ENCODE results near the gene CACNA2D1.
"Not testable (repeated sequence)": the region's sequence is repeated elsewhere in the genome, so short reads cannot be mapped to it uniquely, and the experiment has no call there.

The CACNA2D1 gene

DNA sequence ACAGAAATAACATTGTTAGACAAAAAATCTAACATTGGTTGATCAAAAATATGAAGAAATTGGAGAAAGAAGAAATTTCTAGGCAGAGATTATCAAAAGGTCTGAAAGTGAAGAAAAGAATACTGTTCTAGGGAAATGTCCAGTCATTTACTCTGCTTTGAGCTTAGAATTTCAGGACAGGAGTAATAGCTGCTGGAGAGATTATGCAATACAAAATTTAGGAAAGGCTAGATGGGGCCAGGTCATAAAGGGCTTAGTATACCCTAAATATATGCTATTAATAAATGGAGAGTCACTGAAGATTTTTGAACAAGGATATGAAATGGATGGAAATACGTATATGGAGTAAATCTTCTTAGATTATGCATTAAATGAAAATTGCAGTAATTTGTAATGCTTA, 279.2 kb downstream of the CACNA2D1 start:
- no peak for DNase-seq

DNA sequence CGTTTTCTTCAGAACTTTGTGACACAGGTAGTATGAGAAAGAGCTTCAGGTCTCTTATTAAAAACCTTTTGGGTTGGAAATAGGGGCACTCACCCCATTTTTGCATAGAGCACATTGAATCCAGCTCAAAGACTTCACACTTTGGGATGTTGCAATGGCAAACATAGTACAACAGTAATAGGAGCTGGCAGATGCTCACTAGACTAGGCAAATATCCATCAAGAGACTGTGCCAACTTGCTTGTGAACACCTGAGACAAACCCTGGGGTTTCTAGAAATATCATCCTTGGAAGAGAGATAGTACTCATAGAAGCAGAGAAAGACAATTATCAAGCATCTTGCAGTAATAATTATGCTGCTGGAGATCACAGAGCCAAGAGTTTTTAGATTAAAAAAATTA, 280.0 kb downstream of the CACNA2D1 start:
- no peak for DNase-seq

DNA sequence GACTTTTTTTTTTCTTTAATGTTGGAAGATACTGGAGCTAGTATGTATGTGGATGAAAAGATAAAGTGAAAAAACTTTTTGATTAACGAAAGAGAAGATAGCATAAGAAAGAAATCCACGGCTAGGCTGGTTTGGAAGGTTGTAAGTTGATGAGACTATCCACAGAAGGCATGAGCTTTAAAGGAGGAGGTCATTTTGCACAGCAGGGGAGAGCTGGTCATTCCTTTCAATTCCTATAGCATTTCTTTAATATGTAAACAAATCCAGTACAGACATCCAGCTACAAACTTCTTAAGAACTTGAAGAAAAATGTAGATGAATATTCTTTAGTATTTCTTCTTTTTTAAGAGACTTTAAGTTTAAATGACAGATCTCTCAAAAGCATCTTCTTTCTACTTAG, 281.3 kb downstream of the CACNA2D1 start:
- DNase-seq: no peak

DNA sequence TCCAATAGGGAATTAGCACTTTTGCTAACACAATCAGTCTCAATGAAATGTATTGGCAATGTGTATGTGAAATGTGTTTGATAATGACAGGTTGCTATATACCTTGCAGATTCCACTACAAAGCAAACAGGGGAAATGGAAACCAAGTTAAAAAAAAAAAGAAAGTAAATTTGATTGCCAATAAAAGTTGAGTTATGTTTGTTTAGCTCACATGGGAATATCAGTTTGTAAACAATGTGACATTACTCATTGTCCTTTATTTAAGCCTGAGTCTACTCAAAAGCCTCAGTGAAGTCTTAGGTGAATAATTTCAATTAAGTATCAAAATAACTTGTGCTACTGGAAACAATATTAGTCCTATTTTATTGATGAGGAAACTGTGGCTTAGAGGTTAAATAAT, 285.2 kb downstream of the CACNA2D1 start:
- DNase-seq: no peak

DNA sequence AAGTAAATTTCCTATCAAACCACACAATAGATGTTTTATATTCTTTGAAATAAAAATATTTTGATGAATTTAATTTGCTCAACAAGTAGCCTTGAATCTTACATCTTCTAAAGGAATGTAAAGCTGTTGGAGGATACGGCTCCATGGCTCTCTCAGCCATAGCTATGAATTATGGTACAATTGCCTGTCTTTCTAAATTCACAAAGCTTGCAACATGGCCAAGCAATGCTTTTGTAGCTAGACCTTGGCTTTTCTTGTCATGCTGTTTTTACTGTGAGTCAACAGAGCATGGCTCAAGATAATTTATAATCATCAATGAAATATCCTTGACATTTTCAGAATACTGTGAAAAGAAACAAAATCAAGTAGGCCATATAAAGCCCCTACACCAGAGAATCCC, 286.7 kb downstream of the CACNA2D1 start:
- DNase-seq: no peak

DNA sequence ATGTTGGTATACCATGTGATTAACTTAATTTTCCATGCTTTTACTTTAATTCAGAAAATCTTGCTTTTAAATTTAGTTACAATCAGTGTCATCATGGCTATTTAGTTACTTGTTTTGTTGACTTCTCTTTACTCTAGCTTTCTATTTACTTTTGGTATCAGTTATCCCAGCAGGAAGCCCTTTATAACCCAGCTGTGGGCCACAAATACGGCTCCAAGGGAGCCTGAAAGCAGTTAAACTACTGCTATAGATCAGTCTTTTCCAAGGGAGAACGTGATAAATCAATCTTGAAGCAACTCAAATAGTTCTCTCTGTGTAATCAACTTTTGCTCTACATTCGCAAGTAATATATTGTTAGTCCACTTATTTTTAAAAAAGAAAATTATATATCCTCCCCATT, 287.4 kb downstream of the CACNA2D1 start:
- DNase-seq: no peak

DNA sequence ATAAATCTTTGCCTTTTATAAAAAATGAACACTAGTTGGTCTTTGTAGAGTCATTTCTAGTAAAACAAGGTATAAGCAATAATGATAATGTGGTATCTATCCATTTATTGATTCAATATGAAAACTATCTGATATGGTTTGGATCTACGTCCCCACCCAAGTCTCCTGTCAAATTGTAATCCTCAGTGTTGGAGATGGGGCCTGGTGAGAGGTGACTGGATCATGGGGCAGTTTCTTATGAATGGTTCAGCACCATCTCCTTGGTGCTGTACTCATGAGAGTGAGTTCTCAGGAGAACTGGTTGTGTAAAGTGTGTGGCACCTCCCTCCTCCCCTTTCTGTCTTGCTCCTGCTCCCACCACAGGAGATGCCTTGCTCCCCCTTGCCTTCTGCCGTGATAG, 288.8 kb downstream of the CACNA2D1 start:
- no peak for DNase-seq

DNA sequence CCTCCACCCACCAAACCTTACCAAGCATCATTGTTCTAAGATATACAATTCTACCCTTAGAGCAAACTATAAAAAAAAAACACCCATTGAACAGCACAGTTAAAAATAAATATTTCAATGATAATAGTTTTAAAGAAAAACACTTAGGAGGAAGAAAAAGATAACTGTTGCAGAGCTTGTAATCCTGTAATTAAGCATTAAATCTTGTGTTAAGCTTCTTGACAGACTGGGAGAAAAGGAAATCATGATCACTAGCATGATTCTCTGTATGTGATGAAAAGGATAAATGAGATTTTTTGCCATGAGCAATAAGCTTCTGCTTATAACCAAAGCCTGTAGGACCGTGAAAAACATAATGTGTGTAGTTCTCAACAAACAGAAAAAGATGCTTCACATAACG, 289.8 kb downstream of the CACNA2D1 start:
- DNase-seq: no peak

DNA sequence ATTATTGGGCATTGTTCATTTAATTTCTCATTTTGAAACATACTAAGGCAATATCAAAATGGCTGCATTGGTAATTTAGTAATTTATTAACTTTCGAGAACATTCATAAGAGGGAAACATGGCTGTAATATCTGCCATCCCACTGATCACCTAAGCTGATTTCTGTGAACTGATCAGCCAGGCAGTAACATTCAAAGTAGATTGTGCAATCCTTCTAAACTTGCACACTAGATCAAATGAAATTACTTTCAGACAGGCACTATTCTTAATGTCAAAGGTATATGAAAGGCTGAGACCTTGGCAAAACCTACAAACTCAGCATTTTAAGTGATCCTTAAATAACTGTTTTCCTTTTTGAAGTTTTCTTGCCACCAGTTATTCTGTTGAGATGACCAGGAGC, 290.7 kb downstream of the CACNA2D1 start:
- no peak for DNase-seq

DNA sequence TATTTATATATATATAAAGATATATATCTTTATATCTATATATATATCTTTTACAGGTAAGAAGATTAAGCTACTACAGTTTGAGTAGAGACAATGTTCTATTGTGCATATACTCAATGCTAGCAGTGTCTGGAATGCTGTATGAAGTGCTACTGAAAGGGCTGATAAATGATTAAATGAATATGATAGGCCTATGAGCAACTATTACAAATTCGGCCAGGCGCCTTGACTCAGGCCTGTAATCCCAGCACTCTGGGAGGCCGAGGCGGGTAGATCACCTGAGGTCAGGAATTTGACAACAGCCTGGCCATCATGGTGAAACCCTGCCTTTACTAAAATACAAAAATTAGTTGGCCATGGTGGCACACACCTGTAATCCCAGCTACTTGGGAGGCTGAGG, 297.1 kb downstream of the CACNA2D1 start:
- no peak for DNase-seq

DNA sequence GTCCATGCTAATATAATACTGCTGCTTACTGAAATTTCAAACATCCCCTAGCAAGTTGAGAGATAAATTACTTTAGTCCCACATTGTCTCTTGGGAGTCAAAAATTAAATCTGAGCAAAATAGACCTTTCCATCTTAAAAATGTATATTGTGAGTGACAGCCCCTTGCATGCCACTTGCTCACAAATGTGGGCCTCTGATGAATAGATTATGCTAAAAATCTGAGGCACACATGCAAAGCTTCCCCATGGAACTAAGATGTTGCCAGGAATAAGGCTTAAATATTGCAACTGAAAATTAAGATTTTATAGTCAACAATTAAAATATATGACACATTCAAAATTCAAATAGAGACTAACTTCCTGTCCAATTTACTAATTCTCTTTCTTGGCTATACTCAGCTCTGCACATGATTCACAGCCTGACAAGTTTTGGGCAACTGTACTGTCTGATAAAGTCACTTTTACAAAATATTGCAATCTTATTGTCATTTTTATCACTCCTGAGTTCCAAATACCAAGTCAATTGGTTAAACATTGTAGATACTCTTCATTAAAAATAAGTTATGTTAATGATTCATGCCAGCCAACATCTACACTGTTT, 301.2 kb downstream of the CACNA2D1 start:
- no peak for DNase-seq

DNA sequence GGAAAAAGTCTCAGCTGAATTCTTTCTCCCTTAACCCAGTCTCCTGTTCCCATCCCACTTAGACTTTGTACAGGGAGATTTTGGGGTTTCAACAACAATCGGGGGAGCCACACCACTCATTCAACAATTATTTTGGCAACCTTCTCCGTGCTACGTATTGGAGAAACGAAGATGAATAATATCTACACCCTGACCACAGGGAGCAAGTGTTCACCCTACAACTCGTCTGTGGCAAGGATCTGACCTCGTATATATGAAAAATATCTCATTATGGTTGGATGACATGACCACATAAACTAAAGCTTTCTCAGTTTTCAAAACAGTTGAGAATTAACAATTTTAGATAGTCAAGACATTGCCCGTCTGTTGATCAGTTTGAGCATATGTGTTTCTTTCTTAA, 302.1 kb downstream of the CACNA2D1 start:
- no peak for DNase-seq

DNA sequence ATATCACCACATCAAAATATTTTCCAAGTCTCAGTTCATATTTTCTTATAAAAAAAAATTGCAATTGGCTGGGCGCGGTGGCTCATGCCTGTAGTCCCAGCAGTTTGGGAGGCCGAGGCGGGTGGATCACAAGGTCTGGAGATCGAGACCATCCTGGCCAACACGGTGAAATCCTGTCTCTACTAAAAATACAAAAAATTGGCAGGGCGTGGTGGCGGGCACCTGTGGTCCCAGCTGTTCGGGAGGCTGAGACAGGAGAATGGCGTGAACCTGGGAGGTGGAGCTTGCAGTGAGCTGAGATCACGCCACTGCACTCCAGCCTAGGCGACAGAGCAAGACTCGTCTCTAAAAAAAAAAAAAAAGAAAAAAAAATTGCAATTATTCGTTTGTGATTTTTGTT, 303.0 kb downstream of the CACNA2D1 start:
- DNase-seq: not testable (repeated sequence)

DNA sequence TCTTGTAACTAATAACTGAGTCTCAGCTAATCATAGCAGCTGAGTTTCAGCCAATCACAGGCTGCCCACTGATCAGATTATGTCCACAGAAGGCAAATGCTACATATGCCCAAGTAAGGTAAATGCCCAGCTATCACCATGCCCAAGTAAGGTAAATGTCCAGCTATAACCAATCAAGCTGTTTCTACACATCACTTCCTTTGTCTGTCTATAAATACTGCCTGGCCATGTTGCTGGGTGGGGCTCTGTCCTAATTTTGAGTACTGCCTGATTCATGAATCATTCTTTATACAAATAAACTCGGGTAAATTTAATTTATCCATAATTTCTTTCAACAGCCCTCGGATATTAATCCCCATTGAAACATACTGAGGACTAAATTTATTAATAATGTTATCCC, 312.4 kb downstream of the CACNA2D1 start:
- DNase-seq: no peak

DNA sequence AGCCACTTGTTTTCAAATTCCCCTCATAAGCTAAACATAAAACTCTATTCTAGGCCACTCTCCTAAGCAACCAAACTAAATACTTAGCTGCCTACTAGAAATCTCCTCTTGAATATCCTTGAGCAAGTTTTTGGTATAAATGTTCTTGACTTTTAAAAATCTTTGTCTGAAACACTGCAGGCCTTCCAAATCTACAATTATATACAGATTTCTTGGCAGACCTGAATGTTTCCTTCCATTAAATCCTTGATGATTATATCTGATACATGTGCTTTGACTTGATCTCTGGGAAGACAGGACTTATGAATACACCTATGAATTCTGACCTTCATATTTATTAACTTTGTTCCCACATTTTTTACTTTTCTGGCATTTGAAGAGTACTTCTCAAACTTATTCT, 314.5 kb downstream of the CACNA2D1 start:
- DNase-seq: no peak

DNA sequence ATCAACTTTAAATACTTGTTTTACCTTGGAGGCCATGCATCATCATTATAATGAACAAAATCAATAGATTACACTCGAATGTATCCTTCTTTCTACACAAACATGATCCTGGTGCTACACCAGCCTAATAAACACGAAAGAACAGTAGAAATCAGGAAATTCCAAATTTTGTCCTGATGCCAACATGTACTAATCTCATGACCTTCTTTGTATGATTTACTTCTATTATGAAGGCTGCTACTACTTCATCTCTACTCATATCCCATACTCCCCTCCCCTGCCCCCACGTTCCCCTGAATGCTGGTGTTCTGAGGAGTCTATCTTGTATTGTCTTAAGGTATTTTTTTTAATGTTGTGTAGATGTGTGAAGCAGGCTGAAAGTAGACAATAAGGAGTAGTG, 315.0 kb downstream of the CACNA2D1 start:
- no peak for DNase-seq

DNA sequence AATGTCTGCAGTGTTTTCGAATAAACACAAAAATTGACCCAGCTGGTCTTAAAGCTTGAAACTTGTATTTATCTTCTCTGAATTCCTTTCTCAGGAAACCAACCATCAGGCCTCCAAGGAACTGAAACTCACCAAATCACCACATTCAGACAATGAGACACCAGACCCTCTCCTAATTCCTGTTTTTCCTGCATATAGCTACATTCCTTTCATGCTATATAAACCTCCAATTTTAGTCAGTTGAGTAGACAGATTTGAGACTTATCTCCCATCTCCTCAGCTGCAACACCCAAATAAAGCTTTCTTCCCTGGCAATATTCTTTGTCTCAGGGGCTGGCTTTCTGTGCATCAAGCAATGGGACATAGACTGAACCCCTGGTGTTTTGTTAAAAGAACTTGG, 317.0 kb downstream of the CACNA2D1 start:
- no peak for DNase-seq

DNA sequence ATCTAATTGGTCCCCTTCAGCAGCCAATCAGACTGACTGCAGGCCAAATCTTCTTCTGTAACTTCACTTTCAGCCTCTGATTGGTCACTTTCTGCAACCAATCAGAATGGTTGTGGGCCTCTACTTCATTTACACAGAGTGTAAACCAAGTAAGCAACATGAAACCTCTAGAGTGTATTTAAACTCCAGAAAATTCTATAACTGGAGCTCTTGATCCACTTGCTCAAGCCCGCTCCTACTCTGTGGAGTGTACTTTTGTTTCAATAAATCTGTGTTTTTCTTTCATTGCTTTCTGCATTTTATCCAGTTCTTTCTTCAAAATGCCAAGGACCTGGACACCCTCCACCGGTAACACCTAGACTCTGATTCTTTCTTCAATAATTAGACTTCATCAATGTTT, 319.1 kb downstream of the CACNA2D1 start:
- DNase-seq: no peak

DNA sequence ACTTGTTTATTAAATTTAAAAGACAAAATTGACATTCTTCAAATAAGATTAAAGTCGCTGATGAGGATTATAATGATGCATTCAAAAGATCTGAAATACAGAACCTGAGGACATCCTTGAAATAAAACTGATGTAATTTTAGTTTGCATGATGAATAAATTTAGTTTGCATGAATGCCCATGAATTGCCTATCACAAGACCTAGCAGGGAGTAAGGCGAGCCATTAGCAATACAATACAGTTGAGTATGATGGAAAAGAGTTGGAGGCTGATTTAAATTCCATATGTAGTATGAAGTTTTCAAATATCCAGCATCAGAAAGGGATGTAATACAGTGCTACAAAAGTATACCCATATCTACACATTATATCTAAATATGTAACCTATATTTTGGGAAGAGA, 321.3 kb downstream of the CACNA2D1 start:
- no peak for DNase-seq

DNA sequence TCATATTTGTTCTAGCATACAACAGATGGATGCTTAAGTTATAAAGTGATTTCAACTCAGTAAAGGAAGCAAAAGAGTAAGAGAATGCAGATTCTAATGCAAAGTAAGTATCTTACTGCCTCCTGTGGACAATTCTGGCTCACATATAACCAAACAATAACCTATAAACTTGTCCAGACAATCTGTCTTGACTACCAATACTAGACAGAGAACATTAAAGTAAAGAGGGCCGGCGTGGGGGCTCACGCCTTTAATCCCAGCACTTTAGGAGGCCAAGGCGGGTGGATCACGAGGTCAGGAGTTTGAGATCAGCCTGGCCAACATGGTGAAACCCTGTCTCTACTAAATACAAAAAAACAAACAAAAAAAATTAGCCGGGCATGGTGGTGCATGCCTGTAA, 329.3 kb downstream of the CACNA2D1 start:
- no peak for DNase-seq

DNA sequence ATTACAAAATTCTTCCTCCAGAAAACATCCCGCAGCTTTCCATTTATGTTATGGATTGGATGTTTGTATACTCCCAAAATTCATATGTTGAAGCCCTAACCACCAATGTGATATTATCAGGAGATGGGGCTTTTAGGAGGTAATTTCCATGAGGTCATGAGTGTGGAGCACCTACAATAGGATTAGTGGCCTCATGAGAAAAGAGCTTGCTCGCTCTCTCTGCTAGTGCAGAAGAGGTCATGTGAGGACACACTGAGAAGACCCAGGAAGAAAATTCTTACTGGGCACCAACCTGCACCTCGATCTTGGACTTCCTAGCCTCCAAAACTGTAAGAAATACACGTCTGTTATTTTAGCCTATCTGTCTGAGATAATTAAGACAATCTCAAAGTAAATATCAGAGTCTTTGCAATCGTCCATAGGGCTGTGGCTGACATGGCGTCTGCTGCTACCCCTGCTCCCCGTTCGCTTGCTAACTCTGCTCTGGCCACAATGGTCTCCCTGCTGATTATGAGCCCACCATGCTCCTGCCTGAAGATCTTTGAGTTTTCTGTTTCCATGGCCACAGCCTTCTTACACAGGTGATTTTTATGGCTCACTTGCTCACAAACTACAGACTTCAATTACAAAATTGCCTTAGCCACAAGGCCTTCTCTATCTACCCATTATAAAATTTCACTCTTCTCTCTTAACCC, 333.3 kb downstream of the CACNA2D1 start:
- no peak for DNase-seq

DNA sequence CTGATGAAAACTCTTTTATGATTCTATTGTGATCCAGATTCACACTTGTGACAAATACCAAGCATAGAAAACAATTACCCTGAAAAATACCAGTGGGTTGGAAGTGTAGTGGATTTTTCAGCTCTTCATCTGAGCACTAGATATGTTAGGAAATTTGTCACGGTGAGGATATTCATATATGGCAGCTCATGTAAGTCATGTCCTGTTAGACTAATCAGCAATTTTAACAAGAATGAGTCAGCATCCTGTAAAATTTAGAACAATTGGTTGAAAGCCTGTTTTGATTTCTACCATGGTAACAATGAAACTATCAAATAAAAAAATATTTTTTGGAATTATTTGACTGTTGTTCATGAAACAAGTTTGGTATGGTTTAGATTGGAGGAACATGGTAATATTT, 334.3 kb downstream of the CACNA2D1 start:
- DNase-seq: no peak

DNA sequence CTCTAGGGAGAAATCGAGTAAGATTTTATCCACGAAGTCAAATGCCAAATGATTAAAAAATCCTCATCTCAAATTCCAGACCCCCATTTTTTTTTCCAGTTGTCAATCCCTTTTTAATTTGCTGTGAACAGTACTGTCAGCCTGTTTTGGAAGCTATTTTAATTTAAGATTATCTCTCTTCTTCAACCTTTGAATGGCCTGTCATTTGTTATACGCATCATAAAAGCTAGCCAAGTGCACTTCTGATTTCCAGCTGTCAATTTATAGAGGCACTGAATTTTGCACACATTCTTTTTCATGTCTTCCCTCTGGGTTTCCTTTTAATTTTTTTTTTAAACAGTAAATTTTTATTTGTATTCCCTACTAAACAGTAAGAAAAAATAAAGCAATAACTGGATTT, 337.4 kb downstream of the CACNA2D1 start:
- no peak for DNase-seq

DNA sequence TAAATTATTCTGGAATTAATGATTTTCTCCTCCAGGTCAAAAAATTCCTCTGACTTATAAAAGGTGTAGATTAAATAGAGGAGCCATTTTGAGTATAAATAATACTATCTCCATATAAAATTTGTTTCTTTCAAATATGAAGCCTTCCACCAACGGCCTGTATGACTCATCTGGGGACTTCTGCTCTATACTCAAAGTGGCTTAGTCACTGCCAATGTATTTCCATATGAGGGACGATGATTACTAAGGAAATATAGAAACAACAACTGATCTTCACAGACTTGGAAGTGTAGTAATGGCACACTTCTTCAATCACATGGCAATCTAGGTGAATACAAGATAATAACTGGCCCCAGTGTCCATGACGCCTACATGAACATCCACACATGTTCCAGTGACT, 338.1 kb downstream of the CACNA2D1 start:
- DNase-seq: no peak

DNA sequence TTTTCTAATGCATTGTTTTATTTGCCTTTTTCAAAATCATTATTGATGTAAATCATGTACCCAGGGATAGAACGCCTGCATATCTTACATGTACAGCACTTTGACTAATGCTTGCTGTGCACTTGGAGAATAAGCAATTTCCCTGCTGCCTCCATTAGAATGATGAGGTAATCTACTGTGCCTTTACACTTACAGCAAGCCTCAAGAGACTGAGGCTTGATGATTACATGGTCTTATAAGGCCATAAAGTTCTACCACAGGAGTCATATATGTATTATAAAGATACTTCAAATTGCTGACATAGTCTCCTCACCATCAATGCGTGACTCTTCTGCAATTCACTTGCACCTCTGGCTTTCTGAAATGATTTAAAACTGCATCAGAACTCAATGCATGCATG, 345.2 kb downstream of the CACNA2D1 start:
- DNase-seq: no peak
